Duodenal mucosa (tissue), 2 donors: Measurements from ENCODE around the gene CYP1A2.
"Not testable (repeated sequence)": the region's sequence is repeated elsewhere in the genome, so short reads cannot be mapped to it uniquely, and the experiment has no call there.

ENCODE experiments used
- H3K27ac ChIP-seq: one replicate; pipeline ENCODE4 v1.7.0; 2013; ENCODE audit warnings: low read depth, low read length
- H3K27me3 ChIP-seq, 2 donors: one replicate each; pipeline ENCODE4 v1.7.0; 2013; ENCODE audit warnings: low read length in 2 of 2, control low read depth in 1 of 2; ENCODE audit not compliant: insufficient read depth in 2 of 2, control insufficient read depth in 1 of 2
- H3K36me3 ChIP-seq, 2 donors: one replicate each; pipeline ENCODE4 v1.7.0; 2013; ENCODE audit warnings: low read length in 2 of 2, control low read depth in 1 of 2; ENCODE audit not compliant: insufficient read depth in 2 of 2, control insufficient read depth in 1 of 2
- H3K4me1 ChIP-seq, 2 donors: one replicate each; pipeline ENCODE4 v1.7.0; 2013; ENCODE audit warnings: low read length in 2 of 2, control low read depth in 1 of 2; ENCODE audit not compliant: insufficient read depth in 2 of 2, control insufficient read depth in 1 of 2
- H3K4me3 ChIP-seq, 2 donors: one replicate each; pipeline ENCODE4 v1.7.0; 2013; ENCODE audit warnings: low read length in 2 of 2, low read depth in 1 of 2
- H3K9ac ChIP-seq, 2 donors: one replicate each; pipeline ENCODE4 v1.7.0; 2013; ENCODE audit warnings: low read length in 2 of 2, low read depth in 1 of 2
- H3K9me3 ChIP-seq, 2 donors: one replicate each; pipeline ENCODE4 v1.7.0; 2013; ENCODE audit warnings: low read length in 2 of 2, control low read depth in 1 of 2; ENCODE audit not compliant: control insufficient read depth in 1 of 2

The CYP1A2 gene

DNA sequence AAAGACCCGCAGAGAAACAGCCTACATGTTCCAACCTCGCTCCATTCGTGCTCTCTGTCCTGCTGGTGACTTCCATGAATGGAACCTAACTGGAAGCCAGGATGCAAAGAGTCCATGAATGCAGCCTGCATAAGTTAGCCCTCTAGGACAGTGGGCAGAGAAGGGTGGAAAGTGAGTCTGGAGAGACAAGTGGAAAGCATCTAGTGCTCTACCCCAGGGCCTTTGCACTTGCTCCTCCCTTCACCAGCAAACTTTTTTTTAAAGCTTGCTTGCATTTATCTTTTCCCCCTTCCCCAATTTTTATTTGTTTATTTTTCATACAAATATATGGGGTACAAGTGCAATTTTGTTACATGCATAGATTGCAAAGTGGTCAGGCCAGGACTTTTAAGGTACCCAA lies 15.4 kb upstream of the CYP1A2 start:
- H3K27me3 ChIP-seq: peaks cover 3 to 21% of the 10 kb centered on the region in 2 donors
- H3K27ac ChIP-seq: no peak overlapping the region
- H3K9me3 ChIP-seq: no peaks in the 10 kb centered on the region
- peaks cover 0 to 6% of the 10 kb centered on the region in 2 donors for H3K4me1 ChIP-seq
- no peaks in the 10 kb centered on the region for H3K36me3 ChIP-seq
- no peak overlapping the region for H3K9ac ChIP-seq
- no peak overlapping the region for H3K4me3 ChIP-seq

DNA sequence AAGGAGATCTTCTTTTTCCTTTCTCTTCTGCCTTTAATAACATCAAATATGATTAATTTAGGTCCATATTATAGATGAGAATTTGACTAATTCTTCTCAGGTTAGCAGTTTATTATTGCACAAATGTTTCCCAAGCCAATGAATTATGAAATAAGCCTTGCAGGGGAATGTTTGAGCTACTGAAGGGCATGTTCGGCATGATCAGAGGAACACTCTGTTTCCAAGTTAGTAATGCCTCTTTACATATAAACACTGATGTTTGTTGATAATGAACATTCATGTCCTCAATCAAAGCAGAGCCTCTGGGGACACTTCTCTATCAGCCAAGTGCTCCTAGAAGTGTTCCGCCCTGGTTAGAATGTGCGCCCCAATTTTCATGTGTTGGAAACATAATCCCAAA lies 13.3 kb upstream of the CYP1A2 start:
- no peak overlapping the region for H3K4me3 ChIP-seq
- no peaks in the 10 kb centered on the region for H3K9me3 ChIP-seq
- no peaks in the 10 kb centered on the region for H3K36me3 ChIP-seq
- peaks cover 0 to 6% of the 10 kb centered on the region in 2 donors for H3K4me1 ChIP-seq
- H3K9ac ChIP-seq: no peak overlapping the region
- H3K27me3 ChIP-seq: peaks cover 3 to 21% of the 10 kb centered on the region in 2 donors
- no peak overlapping the region for H3K27ac ChIP-seq

DNA sequence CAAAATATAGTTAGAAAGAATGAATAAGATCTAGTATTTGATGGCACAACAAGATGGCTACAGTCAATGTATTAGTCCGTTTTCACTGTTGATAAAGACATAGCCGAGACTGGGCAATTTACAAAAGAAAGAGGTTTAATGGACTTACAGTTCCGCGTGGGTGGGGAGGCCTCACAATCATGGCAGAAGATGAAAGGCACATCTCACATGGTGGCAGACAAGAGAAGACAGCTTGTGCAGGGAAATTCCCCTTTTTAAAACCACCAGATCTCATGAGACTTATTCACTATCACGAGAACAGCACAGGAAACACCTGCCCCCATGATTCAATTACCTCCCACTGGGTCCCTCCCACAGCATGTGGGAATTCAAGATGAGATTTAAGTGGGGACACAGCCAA lies 10.4 kb upstream of the CYP1A2 start:
- not testable (repeated sequence) for H3K27me3 ChIP-seq

DNA sequence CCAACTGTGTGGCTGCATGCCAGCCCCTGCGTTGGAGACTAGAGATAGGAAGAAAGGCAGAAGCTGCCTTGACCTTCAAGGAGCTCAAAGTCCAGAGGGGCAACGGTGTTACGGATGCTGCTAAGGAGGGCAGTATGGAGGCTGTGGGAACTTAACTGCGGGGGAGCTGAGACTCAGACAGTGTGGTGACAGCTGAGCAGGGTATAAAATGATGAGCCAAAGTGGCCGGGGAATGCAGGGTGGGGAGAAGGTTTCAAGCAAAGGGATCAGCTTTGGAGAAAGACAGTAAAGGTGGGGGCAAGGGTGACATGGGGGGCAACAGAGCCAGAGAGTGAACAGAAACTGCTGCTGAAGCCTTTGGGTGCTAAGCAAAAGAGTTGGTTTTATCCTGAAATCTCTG lies 6.2 kb upstream of the CYP1A2 start:
- Histone ChIP-seq H3K36me3 (no peaks in the 10 kb centered on the region), H3K9ac (no peak overlapping the region), H3K4me3 (no peak overlapping the region), H3K4me1 (no peaks in the 10 kb centered on the region), H3K27ac (no peak overlapping the region), H3K27me3 (no peaks in the 10 kb centered on the region), H3K9me3 (peaks cover 0 to 3% of the 10 kb centered on the region in 2 donors)

More for the DNA sequence above, 10.4 kb upstream of the CYP1A2 start:
- not testable (repeated sequence) for H3K27ac ChIP-seq, H3K4me1 ChIP-seq, H3K9ac ChIP-seq, H3K36me3 ChIP-seq, H3K9me3 ChIP-seq, H3K4me3 ChIP-seq

DNA sequence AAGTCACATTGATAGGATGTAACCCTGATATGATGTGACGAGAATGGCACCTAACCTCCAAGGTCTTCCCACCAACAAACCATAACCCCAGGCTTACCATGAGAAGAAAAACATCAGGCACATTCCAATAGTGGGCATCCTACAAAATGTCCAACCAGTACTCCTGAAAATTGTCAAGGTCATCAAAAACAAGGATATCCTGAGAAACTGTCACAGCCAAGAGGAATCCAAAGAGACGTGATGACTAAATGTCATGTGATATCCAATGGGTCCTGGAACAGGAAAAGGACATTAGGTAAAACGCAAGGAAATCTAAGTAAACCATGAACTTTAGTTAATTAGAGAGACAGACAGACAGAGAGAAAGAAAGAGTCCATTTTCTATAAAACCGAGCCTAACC lies 2.3 kb upstream of the CYP1A2 start:
- H3K36me3 ChIP-seq: no peaks in the 10 kb centered on the region

DNA sequence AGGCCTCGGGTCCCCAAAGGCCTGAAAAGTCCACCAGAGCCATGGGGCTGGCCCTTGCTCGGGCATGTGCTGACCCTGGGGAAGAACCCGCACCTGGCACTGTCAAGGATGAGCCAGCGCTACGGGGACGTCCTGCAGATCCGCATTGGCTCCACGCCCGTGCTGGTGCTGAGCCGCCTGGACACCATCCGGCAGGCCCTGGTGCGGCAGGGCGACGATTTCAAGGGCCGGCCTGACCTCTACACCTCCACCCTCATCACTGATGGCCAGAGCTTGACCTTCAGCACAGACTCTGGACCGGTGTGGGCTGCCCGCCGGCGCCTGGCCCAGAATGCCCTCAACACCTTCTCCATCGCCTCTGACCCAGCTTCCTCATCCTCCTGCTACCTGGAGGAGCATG lies 1.2 kb downstream of the CYP1A2 start:
- H3K27ac ChIP-seq: no peak overlapping the region

More for the DNA sequence above, 2.3 kb upstream of the CYP1A2 start:
- Histone ChIP-seq H3K4me3 (no peak overlapping the region), H3K9me3 (peaks cover 0 to 3% of the 10 kb centered on the region in 2 donors), H3K27me3 (no peaks in the 10 kb centered on the region), H3K4me1 (no peaks in the 10 kb centered on the region), H3K9ac (no peak overlapping the region), H3K27ac (no peak overlapping the region)

DNA sequence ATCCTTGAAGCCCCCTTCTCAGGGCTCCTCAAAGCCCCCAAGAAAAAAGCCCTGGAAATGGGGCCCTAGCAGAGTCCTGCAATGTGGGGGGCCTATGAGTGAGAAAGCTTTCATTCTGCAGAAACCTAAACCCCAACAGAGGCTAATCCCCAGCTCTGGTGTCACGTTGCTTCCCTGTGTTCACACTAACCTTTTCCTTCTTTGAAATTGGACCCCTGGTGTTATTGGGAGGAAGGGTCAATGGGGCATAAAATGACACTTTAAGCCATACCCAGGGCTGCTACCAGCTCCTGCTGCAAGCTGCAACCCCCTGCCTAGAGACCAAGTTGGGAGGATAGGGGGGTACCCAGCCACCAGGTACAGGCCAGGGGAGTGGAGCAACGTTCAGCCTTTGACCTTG lies 2.1 kb downstream of the CYP1A2 start:
- Histone ChIP-seq H3K27ac (no peak overlapping the region), H3K4me3 (no peak overlapping the region), H3K9ac (no peak overlapping the region), H3K36me3 (no peaks in the 10 kb centered on the region), H3K4me1 (no peaks in the 10 kb centered on the region), H3K27me3 (no peaks in the 10 kb centered on the region), H3K9me3 (no peaks in the 10 kb centered on the region)

More for the DNA sequence above, 1.2 kb downstream of the CYP1A2 start:
- Histone ChIP-seq H3K9ac (no peak overlapping the region), H3K4me1 (no peaks in the 10 kb centered on the region), H3K9me3 (no peaks in the 10 kb centered on the region), H3K36me3 (no peaks in the 10 kb centered on the region), H3K27me3 (no peaks in the 10 kb centered on the region), H3K4me3 (no peak overlapping the region)

DNA sequence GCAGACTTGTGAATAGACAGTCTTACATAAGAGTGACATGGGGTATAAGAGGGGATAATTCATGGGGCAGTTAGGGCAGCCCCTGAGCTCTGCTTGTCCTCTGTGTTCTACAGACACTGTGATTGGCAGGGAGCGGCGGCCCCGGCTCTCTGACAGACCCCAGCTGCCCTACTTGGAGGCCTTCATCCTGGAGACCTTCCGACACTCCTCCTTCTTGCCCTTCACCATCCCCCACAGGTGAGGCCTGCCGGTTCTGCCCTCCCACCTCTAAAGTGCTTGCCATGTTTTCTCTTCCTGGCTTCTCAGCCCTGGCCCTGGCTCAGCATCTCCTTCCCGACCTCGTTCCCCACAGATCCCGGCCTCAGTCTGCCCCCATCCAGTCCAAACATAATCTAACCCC lies 3.4 kb downstream of the CYP1A2 start:
- no peak overlapping the region for H3K9ac ChIP-seq
- no peaks in the 10 kb centered on the region for H3K27me3 ChIP-seq
- no peak overlapping the region for H3K27ac ChIP-seq

DNA sequence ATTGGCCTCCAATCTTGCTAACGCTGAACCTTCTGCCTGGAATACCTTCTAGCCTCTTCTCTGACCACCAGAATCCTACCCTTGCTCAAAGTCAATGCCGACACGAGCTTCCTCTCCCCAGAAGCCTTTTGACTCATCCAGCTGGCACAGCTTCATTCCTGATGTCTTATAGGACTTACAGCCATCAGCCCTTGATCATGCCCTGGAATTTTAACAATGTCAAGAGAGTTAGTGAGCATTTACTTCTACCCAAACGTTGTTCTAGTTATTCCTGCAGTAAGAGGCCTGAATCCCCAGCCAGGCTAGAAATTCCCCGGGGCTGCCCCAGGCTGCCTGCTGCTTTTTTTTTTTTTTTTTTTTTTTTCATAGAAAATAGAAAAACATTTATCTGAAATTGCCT lies 3.9 kb downstream of the CYP1A2 start:
- no peaks in the 10 kb centered on the region for H3K9me3 ChIP-seq
- no peak overlapping the region for H3K9ac ChIP-seq
- H3K27me3 ChIP-seq: no peaks in the 10 kb centered on the region
- H3K27ac ChIP-seq: no peak overlapping the region
- no peaks in the 10 kb centered on the region for H3K4me1 ChIP-seq
- H3K4me3 ChIP-seq: no peak overlapping the region
- no peaks in the 10 kb centered on the region for H3K36me3 ChIP-seq

More for the DNA sequence above, 3.4 kb downstream of the CYP1A2 start:
- no peaks in the 10 kb centered on the region for H3K4me1 ChIP-seq
- no peaks in the 10 kb centered on the region for H3K36me3 ChIP-seq
- no peaks in the 10 kb centered on the region for H3K9me3 ChIP-seq
- H3K4me3 ChIP-seq: no peak overlapping the region

DNA sequence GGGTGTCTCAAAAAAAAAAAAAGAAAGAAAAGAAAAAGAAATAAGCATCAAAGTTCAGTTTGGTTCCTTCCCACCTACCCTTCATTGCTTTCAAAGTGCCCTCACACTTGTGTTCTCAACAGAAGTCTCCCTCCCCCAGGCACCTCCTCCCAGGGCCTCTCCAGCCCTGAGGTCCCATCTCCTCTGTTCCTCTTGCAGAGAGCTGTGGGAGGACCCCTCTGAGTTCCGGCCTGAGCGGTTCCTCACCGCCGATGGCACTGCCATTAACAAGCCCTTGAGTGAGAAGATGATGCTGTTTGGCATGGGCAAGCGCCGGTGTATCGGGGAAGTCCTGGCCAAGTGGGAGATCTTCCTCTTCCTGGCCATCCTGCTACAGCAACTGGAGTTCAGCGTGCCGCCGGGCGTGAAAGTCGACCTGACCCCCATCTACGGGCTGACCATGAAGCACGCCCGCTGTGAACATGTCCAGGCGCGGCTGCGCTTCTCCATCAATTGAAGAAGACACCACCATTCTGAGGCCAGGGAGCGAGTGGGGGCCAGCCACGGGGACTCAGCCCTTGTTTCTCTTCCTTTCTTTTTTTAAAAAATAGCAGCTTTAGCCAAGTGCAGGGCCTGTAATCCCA lies 6.1 kb downstream of the CYP1A2 start:
- Histone ChIP-seq H3K27ac (no peak overlapping the region), H3K36me3 (no peaks in the 10 kb centered on the region), H3K4me1 (no peaks in the 10 kb centered on the region), H3K9me3 (no peaks in the 10 kb centered on the region), H3K9ac (no peak overlapping the region), H3K27me3 (no peaks in the 10 kb centered on the region), H3K4me3 (no peak overlapping the region)

DNA sequence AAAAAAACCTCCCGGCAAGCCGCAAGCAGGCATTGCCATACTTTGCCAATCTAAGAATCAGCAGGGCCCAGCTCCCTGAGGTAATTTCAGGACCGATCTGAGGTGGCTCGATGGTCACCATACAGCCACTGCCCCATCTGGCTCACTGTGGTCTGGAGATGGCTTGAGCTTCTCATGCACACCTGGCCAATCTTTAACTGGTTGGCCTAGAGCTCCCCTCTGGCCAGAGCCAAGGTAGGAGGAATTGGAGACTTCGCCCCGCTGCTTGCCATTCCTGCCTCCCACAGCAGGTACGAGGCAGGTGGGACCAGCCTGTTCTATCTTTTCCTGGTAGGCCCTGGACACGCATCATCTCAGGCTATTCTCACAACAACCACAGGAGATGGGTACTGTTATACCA lies 10.1 kb downstream of the CYP1A2 start:
- H3K27me3 ChIP-seq: no peaks in the 10 kb centered on the region
- H3K9me3 ChIP-seq: no peaks in the 10 kb centered on the region
- no peak overlapping the region for H3K4me3 ChIP-seq
- H3K36me3 ChIP-seq: no peaks in the 10 kb centered on the region
- no peak overlapping the region for H3K9ac ChIP-seq
- H3K4me1 ChIP-seq: peaks cover 19 to 22% of the 10 kb centered on the region in 2 donors
- no peak overlapping the region for H3K27ac ChIP-seq
